GM21528 (cell line): ENCODE data around the gene ELL.
"Not testable (repeated sequence)": the region's sequence is repeated elsewhere in the genome, so short reads cannot be mapped to it uniquely, and the experiment has no call there.

Experiments
- ATAC-seq: cut with Tn5 transposase; IDR thresholded peaks from one replicate; pipeline ENCODE4 v1.9.1; 2021; ENCODE audit warnings: mild to moderate bottlenecking, moderate library complexity; ENCODE audit not compliant: unreplicated experiment, low FRiP score

ELL gene

GRCh38 chr19:18532168-18532890 lies 10.5 kb upstream of the ELL start:
- ATAC-seq, result no peak

- no peak for ATAC-seq
These were observed 9.6 kb upstream of the ELL start for GRCh38 chr19:18531485-18531884.

GRCh38 chr19:18529782-18530181 lies 7.9 kb upstream of the ELL start:
- ATAC-seq, result no peak

GRCh38 chr19:18526316-18526715 lies 4.4 kb upstream of the ELL start:
- no peak for ATAC-seq

GRCh38 chr19:18523841-18524240 lies 2.0 kb upstream of the ELL start:
- ATAC-seq, result no peak

- ATAC-seq, result not testable (repeated sequence)
These were observed 1.1 kb upstream of the ELL start for GRCh38 chr19:18522862-18523440.

GRCh38 chr19:18522124-18522861 lies 423 bp upstream of the ELL start:
- peak; percentile 83 for ATAC-seq

- ATAC-seq, result peak; percentile 2
These were observed 800 bp downstream of the ELL start for GRCh38 chr19:18520848-18521691.

- ATAC-seq, result no peak
These were observed 1.7 kb downstream of the ELL start for GRCh38 chr19:18519962-18520847.

GRCh38 chr19:18518639-18519038 lies 3.2 kb downstream of the ELL start:
- no peak for ATAC-seq

- ATAC-seq, result no peak
These were observed 4.3 kb downstream of the ELL start for GRCh38 chr19:18517606-18518005.

GRCh38 chr19:18515959-18516358 lies 5.9 kb downstream of the ELL start:
- no peak for ATAC-seq

GRCh38 chr19:18514800-18515682 lies 6.8 kb downstream of the ELL start:
- ATAC-seq, result no peak

- ATAC-seq, result no peak
These were observed 8.0 kb downstream of the ELL start for GRCh38 chr19:18513868-18514267.

- ATAC-seq, result no peak
These were observed 11.7 kb downstream of the ELL start for GRCh38 chr19:18510216-18510615.

- no peak for ATAC-seq
These were observed 13.3 kb downstream of the ELL start for GRCh38 chr19:18508585-18508984.

- ATAC-seq, result no peak
These were observed 14.0 kb downstream of the ELL start for GRCh38 chr19:18507727-18508440.

- no peak for ATAC-seq
These were observed 14.7 kb downstream of the ELL start for GRCh38 chr19:18507021-18507726.
